Adrenal gland (tissue), 12 donors: Measurements from ENCODE around the gene TSPAN32. TPM values are rescaled to one million over a fixed set of nuclear protein-coding genes. Genes with fewer than 3 reads are reported as not detected.

Source experiments
- DNase-seq, 7 donors: peaks; one replicate each; pipeline ENCODE4 v3.0.0-alpha.2; 2019 to 2020
- H3K27ac ChIP-seq, 5 donors: fragments of 200-600 bp; sonication (generic) in 4 of 5; 1 replicate in 3 of 5; 2 replicates in 2 of 5; pipeline versions ENCODE4 v1.5.1 to v1.8.0; 2016 to 2020; ENCODE audit warnings: mild to moderate bottlenecking in 1 of 5
- H3K27me3 ChIP-seq: fragments of 200-600 bp; 2 replicates; pipeline ENCODE4 v1.8.0; 2021
- H3K36me3 ChIP-seq, 2 donors: fragments of 200-600 bp; replicated peaks in 1 of 2; 1 replicate in 1 of 2; 2 replicates in 1 of 2; pipeline versions ENCODE4 v1.5.1 to v1.8.0; 2018 to 2022
- H3K4me1 ChIP-seq, 2 donors: fragments of 200-600 bp; replicated peaks in 1 of 2; 1 replicate in 1 of 2; 2 replicates in 1 of 2; pipeline versions ENCODE4 v1.5.1 to v1.8.0; 2018 to 2021
- H3K4me3 ChIP-seq, 4 donors: fragments of 200-600 bp; sonication (generic) in 3 of 4; one replicate each; pipeline ENCODE4 v1.5.1; 2016 to 2018
- H3K9me3 ChIP-seq, 3 donors: fragments of 200-600 bp; sonication (generic) in 1 of 3; replicated peaks in 1 of 3; 1 replicate in 2 of 3; 2 replicates in 1 of 3; pipeline versions ENCODE4 v1.5.1 to v1.8.0; 2016 to 2021
- CTCF ChIP-seq, 6 experiments: fragments of 450-650 bp in 4 of 6; fragments of 200-600 bp in 2 of 6; sonication (generic) in 1 of 6; IDR thresholded peaks; 1 replicate in 5 of 6; 2 replicates in 1 of 6; pipeline versions ENCODE4 v1.5.1 to v1.8.0; 2016 to 2021; ENCODE audit warnings: antibody characterized with exemption in 6 of 6, mild to moderate bottlenecking in 2 of 6, moderate library complexity in 1 of 6
- POLR2A ChIP-seq, 2 donors: fragments of 450-650 bp; IDR thresholded peaks; one replicate each; pipeline ENCODE4 v1.6.1; 2017; ENCODE audit warnings: antibody characterized with exemption in 2 of 2, mild to moderate bottlenecking in 2 of 2, moderate library complexity in 1 of 2
- WGBS, 4 donors: extraction: QIAGEN DNeasy Blood & Tissue Kit in 2 of 4; methylation state at CpG; one replicate each; pipeline versions ENCODE4 v1.1.5 to v1.1.7; 2013 to 2017; 5-methylcytosine and 5-hydroxymethylcytosine counted together
- intact Hi-C, 2 donors: fragments of 100-400 bp; cut with DNase I; formaldehyde crosslinking; loops; one replicate each; pipeline versions ENCODE4 v1.14.1 to v1.15.0; 2022 to 2023
- polyA plus RNA-seq, 3 donors: library from polyadenylated mRNA; stranded (reverse); fragments of 200-250 nt in 2 of 3; fragments of 350-450 nt in 1 of 3; fragmentation: Illumina TruSeq in 1 of 3; extraction: RNeasy Lipid Tissue Mini Kit (QIAGEN cat#74804) in 1 of 3; gene quantifications; one replicate each; pipeline ENCODE4 v1.2.3, GENCODE V29; 2013 to 2014
- total RNA-seq, 9 donors: library from RNA; depleted of rRNA in 4 of 9; stranded (reverse); fragments of >200 nt in 4 of 9; fragments of 120-200 nt in 1 of 9; fragmentation: NEBNext Ultra II Directional in 1 of 9; extraction: Animal tissue kit (Norgen Biotek cat#: 25700) in 1 of 9; gene quantifications; one replicate each; pipeline versions ENCODE4 v1.1.0 to v1.2.4, GENCODE V29; 2013 to 2023
- donor health status: healthy with polysubstance abuse.
- donor health status: Bipolar disorder and iron deficiency.
- donor health status: DM: yes; HTN: yes; CAD: no.
- donor health status: DM: no; HTN: no; CAD: no.
- donor health status: DM: no; HTN: no; CAD: no.
- donor health status: DM: yes; HTN: yes; CAD: no.

The TSPAN32 gene
- total and polyA plus RNA-seq, 12 donors = 0.14 to 7.0 (median 0.88) TPM; not detected in 4

- Histone ChIP-seq H3K4me3 (no peak overlapping the region), H3K9me3 (no peaks in the 10 kb centered on the region), H3K4me1 (no peaks in the 10 kb centered on the region), H3K27ac (no peak overlapping the region), H3K27me3 (no peaks in the 10 kb centered on the region), H3K36me3 (no peaks in the 10 kb centered on the region)
- DNase-seq = no peak
- intact Hi-C loops = no loop called here
- TF ChIP-seq POLR2A (IDR thresholded peaks at IDR 0.05) (no peak), CTCF (IDR thresholded peaks at IDR 0.05) (no peak)
- 69 to 79% (median 75%) methylated on average over 2 of the region's 2 CpGs for WGBS, 4 donors
Observed at GRCh38 chr11:2345050-2345449, 43.2 kb downstream of the TSPAN32 start.

- Histone ChIP-seq H3K36me3 (no peaks in the 10 kb centered on the region), H3K27ac (no peak overlapping the region), H3K4me3 (no peak overlapping the region), H3K9me3 (no peaks in the 10 kb centered on the region), H3K27me3 (no peaks in the 10 kb centered on the region), H3K4me1 (no peaks in the 10 kb centered on the region)
- intact Hi-C loops = no loop called here
- TF ChIP-seq POLR2A (IDR thresholded peaks at IDR 0.05) (no peak), CTCF (IDR thresholded peaks at IDR 0.05) (no peak)
- no peak for DNase-seq
- 20 to 100% (median 81%) methylated on average over 2 to 4 of the region's 4 CpGs for WGBS, 4 donors
Observed at GRCh38 chr11:2346014-2346413, 44.2 kb downstream of the TSPAN32 start.

GRCh38 chr11:2346586-2347307, 44.9 kb downstream of the TSPAN32 start:
- no peaks in the 10 kb centered on the region for H3K27me3 ChIP-seq
- H3K27ac ChIP-seq = no peak overlapping the region
- no peak overlapping the region for H3K4me3 ChIP-seq
- no peak for TF ChIP-seq CTCF (IDR thresholded peaks at IDR 0.05)
- peak in 1 of 7 donors; percentile 7 for DNase-seq
- no peaks in the 10 kb centered on the region for H3K9me3 ChIP-seq
- 72 to 83% (median 80%) methylated on average over 7 to 10 of the region's 10 CpGs for WGBS, 4 donors
- no peaks in the 10 kb centered on the region for H3K4me1 ChIP-seq
- intact Hi-C loops = no loop called here
- no peaks in the 10 kb centered on the region for H3K36me3 ChIP-seq

- no peak for TF ChIP-seq POLR2A (IDR thresholded peaks at IDR 0.05)
- TF ChIP-seq CTCF (IDR thresholded peaks at IDR 0.05) = no peak
- no peaks in the 10 kb centered on the region for H3K4me1 ChIP-seq
- intact Hi-C loops = no loop called here
- no peaks in the 10 kb centered on the region for H3K9me3 ChIP-seq
- no peak overlapping the region for H3K27ac ChIP-seq
- no peaks in the 10 kb centered on the region for H3K27me3 ChIP-seq
- H3K4me3 ChIP-seq = no peak overlapping the region
- no peaks in the 10 kb centered on the region for H3K36me3 ChIP-seq
- WGBS, 4 donors = 75 to 84% (median 77%) methylated on average over 9 of the region's 9 CpGs
- DNase-seq = no peak
Observed at GRCh38 chr11:2347308-2347830, 45.6 kb downstream of the TSPAN32 start.
